BJ (cell line): ENCODE measurements around the gene DDRGK1. TPM values are rescaled to one million over a fixed set of nuclear protein-coding genes. Genes with fewer than 3 reads are reported as not detected.

Experiments
- CTCF ChIA-PET: fragments of 350-600 bp; formaldehyde crosslinking; extraction: SDS; loops from one replicate; lab custom pipeline; 2021; ENCODE audit warnings: antibody characterized with exemption, inconsistent platforms; lab: Yijun Ruan, JAX
- POLR2A ChIA-PET: fragments of 300-600 bp; sonication (Branson Sonifier 250); formaldehyde crosslinking; extraction: SDS; loops from one replicate; lab custom pipeline; 2021; ENCODE audit warnings: antibody characterized with exemption; lab: Charles Lee
- DNase-seq: peaks from one replicate; pipeline ENCODE4 v3.0.0-alpha.2; 2011; ENCODE audit warnings: low read depth
- H3K27me3 ChIP-seq: 2 replicates; pipeline ENCODE4 v1.6.0; 2011; ENCODE audit warnings: low read length; ENCODE audit not compliant: control insufficient read depth, insufficient read depth
- H3K36me3 ChIP-seq: 2 replicates; pipeline ENCODE4 v1.5.1; 2011; ENCODE audit warnings: low read length; ENCODE audit not compliant: control insufficient read depth, insufficient read depth
- H3K4me3 ChIP-seq: 2 replicates; pipeline ENCODE4 v1.5.1; 2011; ENCODE audit warnings: low read depth, mild to moderate bottlenecking, control low read depth, low read length
- polyA plus RNA-seq: library from polyadenylated mRNA; depleted of rRNA; stranded (reverse); fragments of >200 nt; gene quantifications from 2 replicates; pipeline ENCODE4 v1.2.3, GENCODE V29; 2011
- TF ChIP-seq, protein P1 (sequence below): IDR thresholded peaks from 2 replicates; pipeline ENCODE4 v1.5.1; 2011; ENCODE audit warnings: low read depth, mild to moderate bottlenecking, control low read depth, inconsistent platforms, low read length, moderate library complexity; ENCODE audit not compliant: insufficient read depth

DDRGK1 gene
- polyA plus RNA-seq, 1 experiment = 34.9 TPM

DNA sequence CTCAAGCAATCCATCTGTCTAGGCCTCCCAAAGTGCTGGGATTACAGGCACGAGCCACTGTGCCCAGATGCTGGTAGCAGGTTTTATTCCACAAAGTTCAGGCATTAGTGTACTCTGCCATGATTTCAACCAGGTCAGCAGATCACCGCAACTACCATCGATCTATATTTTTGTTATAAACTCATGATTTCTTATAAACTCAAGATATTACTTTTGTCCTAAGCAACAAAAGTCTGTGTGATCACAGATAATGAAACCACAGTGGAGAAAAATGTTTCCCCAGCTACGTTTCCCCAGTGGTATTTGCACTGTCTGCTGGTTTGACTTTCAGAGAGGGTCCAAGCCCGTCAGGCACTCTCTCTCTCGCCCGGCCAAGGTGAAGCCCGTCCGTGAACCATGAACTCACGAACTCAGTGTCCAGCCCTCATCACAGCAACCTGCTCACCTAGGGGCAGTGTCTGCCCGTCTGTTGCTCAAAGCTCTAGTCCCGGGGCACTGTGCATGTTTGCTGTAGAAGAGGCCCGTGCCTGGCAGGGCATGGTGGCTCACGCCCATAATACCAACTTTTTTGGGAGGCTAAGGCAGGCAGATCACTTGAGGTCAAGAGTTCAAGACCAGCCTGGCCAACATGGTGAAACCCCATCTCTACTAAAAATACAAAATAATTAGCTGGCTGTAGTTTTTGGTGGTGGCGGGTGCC lies 27.6 kb upstream of the DDRGK1 start:
- no peak overlapping the region for H3K4me3 ChIP-seq
- TF ChIP-seq, protein P1, sequence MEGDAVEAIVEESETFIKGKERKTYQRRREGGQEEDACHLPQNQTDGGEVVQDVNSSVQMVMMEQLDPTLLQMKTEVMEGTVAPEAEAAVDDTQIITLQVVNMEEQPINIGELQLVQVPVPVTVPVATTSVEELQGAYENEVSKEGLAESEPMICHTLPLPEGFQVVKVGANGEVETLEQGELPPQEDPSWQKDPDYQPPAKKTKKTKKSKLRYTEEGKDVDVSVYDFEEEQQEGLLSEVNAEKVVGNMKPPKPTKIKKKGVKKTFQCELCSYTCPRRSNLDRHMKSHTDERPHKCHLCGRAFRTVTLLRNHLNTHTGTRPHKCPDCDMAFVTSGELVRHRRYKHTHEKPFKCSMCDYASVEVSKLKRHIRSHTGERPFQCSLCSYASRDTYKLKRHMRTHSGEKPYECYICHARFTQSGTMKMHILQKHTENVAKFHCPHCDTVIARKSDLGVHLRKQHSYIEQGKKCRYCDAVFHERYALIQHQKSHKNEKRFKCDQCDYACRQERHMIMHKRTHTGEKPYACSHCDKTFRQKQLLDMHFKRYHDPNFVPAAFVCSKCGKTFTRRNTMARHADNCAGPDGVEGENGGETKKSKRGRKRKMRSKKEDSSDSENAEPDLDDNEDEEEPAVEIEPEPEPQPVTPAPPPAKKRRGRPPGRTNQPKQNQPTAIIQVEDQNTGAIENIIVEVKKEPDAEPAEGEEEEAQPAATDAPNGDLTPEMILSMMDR = no peak
- ChIA-PET POLR2A (no interaction called here), CTCF (interaction anchor here (1.0 kb wide), 2 partner anchors 13 to 14 kb away, joined by 3 to 4 read pairs; no protein-coding TSS in a partner anchor)
- no peaks in the 10 kb centered on the region for H3K36me3 ChIP-seq
- H3K27me3 ChIP-seq = peaks cover under 1% of the 10 kb centered on the region; the same call in 1 of the 2 replicates
- DNase-seq = no peak

DNA sequence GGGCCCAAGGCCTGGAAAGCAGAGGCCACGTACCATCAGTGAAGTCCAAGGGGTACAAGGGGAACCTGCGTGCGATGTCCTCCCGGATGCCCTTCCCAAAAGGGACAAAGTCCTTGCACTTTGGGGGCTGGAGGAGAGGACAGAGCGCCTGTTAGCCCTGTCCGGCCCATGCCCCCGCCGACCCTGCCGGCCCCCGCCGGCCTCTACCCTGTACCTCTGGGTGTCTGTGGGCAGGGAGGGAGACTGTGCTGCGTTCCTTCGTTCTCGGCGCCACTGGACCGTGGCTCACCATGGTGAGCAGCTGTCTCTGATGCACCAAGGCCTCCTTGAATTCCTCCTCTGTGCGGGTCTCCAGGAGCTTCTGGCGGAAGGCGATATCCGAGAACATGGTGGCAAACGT lies 26.6 kb upstream of the DDRGK1 start:
- POLR2A ChIA-PET = no interaction called here
- TF ChIP-seq, protein P1 = no peak
- H3K4me3 ChIP-seq = no peak overlapping the region
- no peaks in the 10 kb centered on the region; the same call in 1 of the 2 replicates for H3K36me3 ChIP-seq
- DNase-seq = no peak
- H3K27me3 ChIP-seq = no peaks in the 10 kb centered on the region
- CTCF ChIA-PET = interaction anchor here (1.0 kb wide), 1 partner anchor 13 kb away, joined by 3 read pairs; no protein-coding TSS in a partner anchor

DNA sequence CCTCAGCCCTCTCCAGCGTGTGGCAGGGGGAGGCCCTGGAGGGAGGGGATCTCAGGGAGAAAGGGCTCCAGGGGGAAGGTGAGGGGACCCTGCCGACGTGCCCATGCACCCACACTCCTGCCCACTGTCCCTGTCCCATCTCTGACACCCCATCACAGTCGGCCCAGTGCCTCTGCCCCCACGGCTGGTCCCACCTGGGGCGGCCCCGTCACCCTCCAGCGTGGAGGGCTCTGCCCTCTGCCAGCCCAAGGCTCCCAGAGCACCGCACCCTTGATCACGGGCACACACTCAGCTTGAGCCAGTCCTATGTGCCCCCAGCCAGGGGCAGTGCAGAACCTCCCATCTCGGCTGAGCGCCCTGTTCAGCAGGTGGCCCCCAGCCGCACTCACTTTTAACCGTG lies 25.3 kb upstream of the DDRGK1 start:
- no peaks in the 10 kb centered on the region for H3K27me3 ChIP-seq
- no peak overlapping the region for H3K4me3 ChIP-seq
- ChIA-PET POLR2A (no interaction called here), CTCF (no interaction called here)
- TF ChIP-seq, protein P1 = no peak
- DNase-seq = no peak
- H3K36me3 ChIP-seq = no peaks in the 10 kb centered on the region; the same call in 1 of the 2 replicates

DNA sequence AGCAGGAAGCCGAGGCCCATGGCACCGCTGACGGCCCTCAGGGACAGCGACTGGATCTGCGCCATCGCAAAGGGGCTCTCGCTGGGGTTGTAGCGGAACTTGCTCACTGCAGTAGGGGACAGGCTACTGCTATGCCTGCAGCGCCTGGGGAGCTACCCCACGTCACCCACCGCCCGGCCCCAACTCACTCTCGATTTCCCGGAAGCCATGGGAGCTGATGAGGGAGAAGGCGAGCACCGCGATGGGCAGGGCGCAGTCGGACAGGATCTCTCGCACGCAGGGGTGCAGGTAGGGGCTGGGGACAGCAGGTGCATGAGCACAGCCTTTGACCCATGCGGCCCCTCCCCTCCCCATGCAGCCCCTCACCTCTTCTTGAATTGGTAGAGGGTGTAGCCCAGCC lies 24.7 kb upstream of the DDRGK1 start:
- no peaks in the 10 kb centered on the region; the same call in 1 of the 2 replicates for H3K36me3 ChIP-seq
- no peak overlapping the region for H3K4me3 ChIP-seq
- H3K27me3 ChIP-seq = no peaks in the 10 kb centered on the region
- POLR2A ChIA-PET = no interaction called here
- DNase-seq = no peak
- CTCF ChIA-PET = no interaction called here
- TF ChIP-seq, protein P1 = no peak

DNA sequence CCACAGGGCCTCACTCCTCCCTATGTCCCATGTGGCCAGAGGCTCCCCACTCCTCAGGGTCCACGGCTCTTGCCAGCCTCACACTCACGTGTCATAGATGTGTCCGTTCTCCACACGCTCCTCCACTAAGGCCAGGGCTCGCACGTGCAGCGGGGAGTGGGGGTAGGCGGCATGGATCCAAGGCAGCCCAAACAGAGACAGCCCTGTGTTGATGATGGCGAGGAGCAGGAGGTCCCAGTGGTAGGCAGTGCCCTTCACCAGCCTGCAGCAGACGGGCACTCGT lies 24.2 kb upstream of the DDRGK1 start:
- POLR2A ChIA-PET = no interaction called here
- no peaks in the 10 kb centered on the region; the same call in 1 of the 2 replicates for H3K36me3 ChIP-seq
- H3K4me3 ChIP-seq = no peak overlapping the region
- DNase-seq = no peak
- H3K27me3 ChIP-seq = no peaks in the 10 kb centered on the region
- TF ChIP-seq, protein P1 = no peak
- CTCF ChIA-PET = interaction anchor here (1.7 kb wide), 1 partner anchor 9 kb away, joined by 8 read pairs; no protein-coding TSS in a partner anchor
